HepG2 (cell line): Measurements from ENCODE around the gene PP2D1. TPM values are rescaled to one million over a fixed set of nuclear protein-coding genes. Genes with fewer than 3 reads are reported as not detected.

Experiments used
- CTCF ChIP-seq: sonication (generic); formaldehyde crosslinking; IDR thresholded peaks from 2 replicates; pipeline ENCODE4 v1.5.0; 2020; ENCODE audit warnings: mild to moderate bottlenecking, missing genetic modification reagents, moderate library complexity
- MAF1 ChIP-seq: sonication (generic); formaldehyde crosslinking; IDR thresholded peaks from 2 replicates; pipeline ENCODE4 v1.5.0; 2020; ENCODE audit warnings: missing genetic modification reagents, borderline replicate concordance
- MAZ ChIP-seq, 2 experiments: sonication (generic) in 1 of 2; formaldehyde crosslinking in 1 of 2; IDR thresholded peaks; 2 replicates each; pipeline versions ENCODE4 v1.5.0 to v1.6.1; 2012 to 2020; ENCODE audit warnings: low read depth in 2 of 2, mild to moderate bottlenecking in 2 of 2, borderline replicate concordance in 1 of 2, improper control_type of control experiment in 1 of 2, low read length in 1 of 2, missing genetic modification reagents in 1 of 2, moderate library complexity in 1 of 2
- SAP130 ChIP-seq: IDR thresholded peaks from 2 replicates; pipeline ENCODE4 v1.6.1; 2016; ENCODE audit warnings: low read depth
- YY1 ChIP-seq: IDR thresholded peaks from 2 replicates; pipeline ENCODE4 v1.6.1; 2011; ENCODE audit warnings: low read length, low read depth, moderate library complexity, mild to moderate bottlenecking; ENCODE audit not compliant: insufficient read depth, insufficient replicate concordance
- ZNF570 ChIP-seq: sonication (generic); formaldehyde crosslinking; IDR thresholded peaks from 2 replicates; pipeline ENCODE4 v1.4.0; 2020; ENCODE audit warnings: mild to moderate bottlenecking, missing genetic modification reagents, borderline replicate concordance
- ZNF670 ChIP-seq: sonication (generic); formaldehyde crosslinking; IDR thresholded peaks from 2 replicates; pipeline ENCODE4 v1.8.0; 2022; ENCODE audit warnings: mild to moderate bottlenecking, missing genetic modification reagents, borderline replicate concordance
- ZNF687 ChIP-seq: sonication (generic); formaldehyde crosslinking; IDR thresholded peaks from 2 replicates; pipeline ENCODE4 v1.5.1; 2020; ENCODE audit warnings: mild to moderate bottlenecking, missing genetic modification reagents, moderate library complexity
- ZNF7 ChIP-seq: IDR thresholded peaks from 2 replicates; pipeline ENCODE4 v1.6.1; 2016; ENCODE audit warnings: missing biosample characterization, missing genetic modification reagents
- ZNF766 ChIP-seq: sonication (generic); formaldehyde crosslinking; IDR thresholded peaks from 2 replicates; pipeline ENCODE4 v1.5.0; 2020; ENCODE audit warnings: missing genetic modification reagents, borderline replicate concordance
- ZNF781 ChIP-seq: sonication (generic); formaldehyde crosslinking; IDR thresholded peaks from 2 replicates; pipeline ENCODE4 v1.5.1; 2020; ENCODE audit warnings: borderline replicate concordance, mild to moderate bottlenecking, missing genetic modification reagents; ENCODE audit errors: not compliant biosample characterization
- ZXDC ChIP-seq: sonication (generic); formaldehyde crosslinking; IDR thresholded peaks from 2 replicates; pipeline ENCODE4 v1.5.0; 2020; ENCODE audit warnings: mild to moderate bottlenecking, missing genetic modification reagents
- polyA plus RNA-seq, 8 experiments: library from polyadenylated mRNA; depleted of rRNA in 3 of 8; stranded (reverse) in 7 of 8; unstranded in 1 of 8; fragments of >200 nt; fragmentation: Illumina TruSeq in 4 of 8; extraction: Trizol in 4 of 8; gene quantifications; 2 replicates each; pipeline versions ENCODE4 v1.2.1 to v1.2.3, GENCODE V29; 2011 to 2016; ENCODE audit warnings: low read depth in 4 of 8, missing spikeins in 1 of 8, mixed read lengths in 1 of 8; ENCODE audit not compliant: insufficient read depth in 1 of 8
- total RNA-seq, 5 experiments: library from RNA; depleted of rRNA; stranded (reverse); fragments of >200 nt; fragmentation: Illumina TruSeq; extraction: Trizol; gene quantifications; 2 replicates each; pipeline ENCODE4 v1.2.3, GENCODE V29; 2016; ENCODE audit warnings: low read depth in 1 of 5
- TF ChIP-seq, protein P1 (sequence below): sonication (generic); formaldehyde crosslinking; IDR thresholded peaks from 2 replicates; pipeline ENCODE4 v1.4.0; 2020; ENCODE audit warnings: mild to moderate bottlenecking, missing genetic modification reagents
- TF ChIP-seq, protein P2 (sequence below): IDR thresholded peaks from 2 replicates; pipeline ENCODE4 v1.6.1; 2016
- TF ChIP-seq, protein P3 (sequence below): IDR thresholded peaks from 2 replicates; pipeline ENCODE4 v1.6.1; 2012; ENCODE audit warnings: inconsistent platforms

Gene PP2D1
- total and polyA plus RNA-seq, 2 of the 13 experiments (the other 11 are each of a cell fraction or from before 2014, with no cell fraction given), result not detected

DNA sequence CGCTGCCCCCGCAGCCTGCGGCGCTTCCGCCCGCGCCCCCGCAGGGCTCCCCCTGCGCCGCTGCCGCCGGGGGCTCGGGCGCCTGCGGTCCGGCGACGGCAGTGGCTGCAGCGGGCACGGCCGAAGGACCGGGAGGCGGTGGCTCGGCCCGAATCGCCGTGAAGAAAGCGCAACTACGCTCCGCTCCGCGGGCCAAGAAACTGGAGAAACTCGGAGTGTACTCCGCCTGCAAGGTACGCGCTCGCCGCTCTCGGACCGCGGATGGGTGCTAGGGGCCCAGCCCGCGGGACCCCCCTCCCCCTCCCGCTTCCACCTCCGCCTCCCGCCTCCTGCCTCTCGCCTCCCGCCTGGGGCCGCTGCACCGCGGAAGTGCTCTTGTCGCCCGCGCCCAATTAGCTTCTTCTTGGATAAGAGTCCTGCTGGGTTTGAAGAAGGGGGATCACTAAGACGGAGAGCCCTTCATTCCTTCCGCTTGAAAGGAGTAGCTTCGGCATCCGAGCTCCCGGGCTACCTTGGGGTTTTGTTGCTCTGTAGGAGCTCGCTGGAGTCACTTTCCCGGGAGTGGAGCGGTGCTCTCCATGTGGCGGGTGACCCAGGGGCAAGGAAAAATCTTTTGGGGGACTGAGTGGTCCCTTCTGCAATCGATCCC lies 28.6 kb upstream of the PP2D1 start (continued):
- TF ChIP-seq YY1, result peak; percentile 30
- TF ChIP-seq ZNF766 (CRISPR knock-in tag), result no peak
- TF ChIP-seq ZNF670 (CRISPR knock-in tag), result 0 out of 2 replicates have a peak, but pooled peaks have one; percentile 39
- TF ChIP-seq SAP130 (CRISPR knock-in tag), result 0 out of 2 replicates have a peak, but pooled peaks have one; percentile 40
- TF ChIP-seq MAZ (IDR thresholded peaks at IDR 0.05; ENCODE audit: borderline replicate concordance, low read depth, low read length), result peak; percentile 38; the same call in 1 of the 2 replicates
- TF ChIP-seq MAZ (CRISPR knock-in tag; IDR thresholded peaks at IDR 0.05; ENCODE audit: low read depth), result no peak
- TF ChIP-seq ZNF687 (CRISPR knock-in tag), result peak; percentile 51; the same call in 1 of the 2 replicates
- TF ChIP-seq, protein P1, sequence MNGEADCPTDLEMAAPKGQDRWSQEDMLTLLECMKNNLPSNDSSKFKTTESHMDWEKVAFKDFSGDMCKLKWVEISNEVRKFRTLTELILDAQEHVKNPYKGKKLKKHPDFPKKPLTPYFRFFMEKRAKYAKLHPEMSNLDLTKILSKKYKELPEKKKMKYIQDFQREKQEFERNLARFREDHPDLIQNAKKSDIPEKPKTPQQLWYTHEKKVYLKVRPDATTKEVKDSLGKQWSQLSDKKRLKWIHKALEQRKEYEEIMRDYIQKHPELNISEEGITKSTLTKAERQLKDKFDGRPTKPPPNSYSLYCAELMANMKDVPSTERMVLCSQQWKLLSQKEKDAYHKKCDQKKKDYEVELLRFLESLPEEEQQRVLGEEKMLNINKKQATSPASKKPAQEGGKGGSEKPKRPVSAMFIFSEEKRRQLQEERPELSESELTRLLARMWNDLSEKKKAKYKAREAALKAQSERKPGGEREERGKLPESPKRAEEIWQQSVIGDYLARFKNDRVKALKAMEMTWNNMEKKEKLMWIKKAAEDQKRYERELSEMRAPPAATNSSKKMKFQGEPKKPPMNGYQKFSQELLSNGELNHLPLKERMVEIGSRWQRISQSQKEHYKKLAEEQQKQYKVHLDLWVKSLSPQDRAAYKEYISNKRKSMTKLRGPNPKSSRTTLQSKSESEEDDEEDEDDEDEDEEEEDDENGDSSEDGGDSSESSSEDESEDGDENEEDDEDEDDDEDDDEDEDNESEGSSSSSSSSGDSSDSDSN (CRISPR knock-in tag), result peak; percentile 65
- TF ChIP-seq ZNF7 (CRISPR knock-in tag), result no peak
- TF ChIP-seq, protein P2, sequence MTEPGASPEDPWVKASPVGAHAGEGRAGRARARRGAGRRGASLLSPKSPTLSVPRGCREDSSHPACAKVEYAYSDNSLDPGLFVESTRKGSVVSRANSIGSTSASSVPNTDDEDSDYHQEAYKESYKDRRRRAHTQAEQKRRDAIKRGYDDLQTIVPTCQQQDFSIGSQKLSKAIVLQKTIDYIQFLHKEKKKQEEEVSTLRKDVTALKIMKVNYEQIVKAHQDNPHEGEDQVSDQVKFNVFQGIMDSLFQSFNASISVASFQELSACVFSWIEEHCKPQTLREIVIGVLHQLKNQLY (CRISPR knock-in tag), result no peak
- peak; percentile 51 for TF ChIP-seq CTCF (CRISPR knock-in tag)
- TF ChIP-seq, protein P3, sequence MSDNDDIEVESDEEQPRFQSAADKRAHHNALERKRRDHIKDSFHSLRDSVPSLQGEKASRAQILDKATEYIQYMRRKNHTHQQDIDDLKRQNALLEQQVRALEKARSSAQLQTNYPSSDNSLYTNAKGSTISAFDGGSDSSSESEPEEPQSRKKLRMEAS, result peak; percentile 42; the same call in 1 of the 2 replicates
- no peak for TF ChIP-seq MAF1 (CRISPR knock-in tag)
- TF ChIP-seq ZNF781 (CRISPR knock-in tag), result no peak
- TF ChIP-seq ZNF570 (CRISPR knock-in tag), result no peak
- no peak for TF ChIP-seq ZXDC (CRISPR knock-in tag)
